Fibroblast of villous mesenchyme (primary cell): ENCODE data around the gene NEK5. TPM values are rescaled to one million over a fixed set of nuclear protein-coding genes. Genes with fewer than 3 reads are reported as not detected.

Source experiments
- DNase-seq: peaks from one replicate; pipeline ENCODE4 v3.0.0-alpha.2; 2010; ENCODE audit warnings: low read depth
- H3K4me3 ChIP-seq: 2 replicates; pipeline ENCODE4 v1.5.1; 2011; ENCODE audit warnings: low read depth, mild to moderate bottlenecking, low read length
- total RNA-seq: library from RNA; depleted of rRNA; stranded (reverse); fragments of >200 nt; gene quantifications from 2 replicates; pipeline ENCODE4 v1.2.3, GENCODE V29; 2012
- TF ChIP-seq, protein P1 (sequence below): IDR thresholded peaks from 2 replicates; pipeline ENCODE4 v1.5.1; 2012; ENCODE audit warnings: low read depth, mild to moderate bottlenecking, low read length; ENCODE audit not compliant: insufficient read depth

The NEK5 gene
- total RNA-seq, 1 donor: under 0.01 TPM

DNA sequence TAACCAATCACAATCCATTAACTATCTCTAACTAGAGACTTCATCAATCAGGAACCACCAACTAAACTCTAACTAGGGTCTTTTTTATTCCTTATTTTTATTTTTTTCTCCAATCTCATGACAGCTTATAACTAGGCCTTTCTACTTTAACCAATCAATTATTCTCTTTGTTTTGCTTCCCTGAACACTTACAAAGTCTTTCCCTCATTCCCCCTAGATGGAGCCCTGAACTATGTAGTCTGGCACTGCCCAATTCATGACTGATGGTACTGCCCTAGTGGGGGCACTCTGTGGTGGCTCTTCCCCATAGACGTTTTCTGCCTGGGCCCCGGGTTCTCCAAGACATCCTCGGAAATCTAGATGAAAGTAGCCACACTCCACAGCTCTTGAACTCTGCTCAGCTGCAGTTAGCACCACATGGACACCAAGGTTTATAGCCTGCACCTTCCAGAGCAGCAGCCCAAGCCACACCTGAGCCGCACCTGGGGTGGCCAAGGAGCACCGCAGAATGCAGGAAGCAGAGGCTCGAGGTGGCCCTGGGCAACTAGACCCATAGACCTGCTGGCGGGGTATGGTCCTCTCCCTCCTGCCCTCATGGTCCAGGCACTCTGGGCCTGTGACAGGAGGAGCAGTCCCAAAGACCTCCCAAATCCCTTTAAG lies 124.2 kb downstream of the NEK5 start:
- DNase-seq: no peak
- TF ChIP-seq, protein P1, sequence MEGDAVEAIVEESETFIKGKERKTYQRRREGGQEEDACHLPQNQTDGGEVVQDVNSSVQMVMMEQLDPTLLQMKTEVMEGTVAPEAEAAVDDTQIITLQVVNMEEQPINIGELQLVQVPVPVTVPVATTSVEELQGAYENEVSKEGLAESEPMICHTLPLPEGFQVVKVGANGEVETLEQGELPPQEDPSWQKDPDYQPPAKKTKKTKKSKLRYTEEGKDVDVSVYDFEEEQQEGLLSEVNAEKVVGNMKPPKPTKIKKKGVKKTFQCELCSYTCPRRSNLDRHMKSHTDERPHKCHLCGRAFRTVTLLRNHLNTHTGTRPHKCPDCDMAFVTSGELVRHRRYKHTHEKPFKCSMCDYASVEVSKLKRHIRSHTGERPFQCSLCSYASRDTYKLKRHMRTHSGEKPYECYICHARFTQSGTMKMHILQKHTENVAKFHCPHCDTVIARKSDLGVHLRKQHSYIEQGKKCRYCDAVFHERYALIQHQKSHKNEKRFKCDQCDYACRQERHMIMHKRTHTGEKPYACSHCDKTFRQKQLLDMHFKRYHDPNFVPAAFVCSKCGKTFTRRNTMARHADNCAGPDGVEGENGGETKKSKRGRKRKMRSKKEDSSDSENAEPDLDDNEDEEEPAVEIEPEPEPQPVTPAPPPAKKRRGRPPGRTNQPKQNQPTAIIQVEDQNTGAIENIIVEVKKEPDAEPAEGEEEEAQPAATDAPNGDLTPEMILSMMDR: no peak
- H3K4me3 ChIP-seq: no peak overlapping the region

DNA sequence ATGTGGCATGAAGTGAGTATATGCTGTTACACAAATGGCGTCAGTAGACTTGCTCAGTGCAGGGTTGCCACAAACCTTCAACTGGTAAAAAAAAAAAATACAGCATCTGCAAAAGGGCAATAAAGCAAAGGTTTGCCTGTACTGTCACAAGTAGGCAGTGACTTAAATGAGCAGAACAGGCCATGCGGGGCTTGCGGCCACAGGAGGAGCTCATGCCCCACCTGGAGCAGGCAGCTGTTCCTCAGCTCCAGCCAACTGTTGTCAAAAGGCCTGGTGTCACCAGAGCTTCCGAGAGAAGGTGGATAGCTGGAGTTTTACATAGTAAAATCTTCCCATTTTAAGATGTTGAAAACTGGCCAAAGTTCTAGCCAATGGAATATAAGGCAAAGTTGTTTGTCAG lies 125.3 kb downstream of the NEK5 start:
- DNase-seq: no peak
- H3K4me3 ChIP-seq: no peak overlapping the region
- TF ChIP-seq, protein P1: no peak

DNA sequence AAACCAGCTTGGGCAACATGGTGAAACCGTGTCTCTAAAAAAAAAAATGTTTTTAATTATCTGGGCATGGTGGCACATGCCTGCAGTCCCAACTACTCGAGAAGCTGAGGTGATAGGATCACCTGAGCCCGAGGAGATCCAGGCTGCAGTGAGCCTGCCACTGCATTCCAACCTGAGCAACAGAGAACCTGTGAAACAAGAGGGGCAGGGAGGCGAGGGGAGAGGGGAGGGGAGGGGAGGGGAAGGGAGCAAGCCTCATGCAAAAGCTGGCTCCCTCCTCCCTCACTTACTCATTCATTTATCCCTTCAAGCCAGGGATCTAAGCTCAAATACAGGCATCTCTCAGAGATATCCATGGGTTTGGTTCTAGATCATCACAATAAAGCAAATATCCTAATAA lies 126.5 kb downstream of the NEK5 start:
- no peak for DNase-seq
- H3K4me3 ChIP-seq: no peak overlapping the region
- TF ChIP-seq, protein P1: no peak

DNA sequence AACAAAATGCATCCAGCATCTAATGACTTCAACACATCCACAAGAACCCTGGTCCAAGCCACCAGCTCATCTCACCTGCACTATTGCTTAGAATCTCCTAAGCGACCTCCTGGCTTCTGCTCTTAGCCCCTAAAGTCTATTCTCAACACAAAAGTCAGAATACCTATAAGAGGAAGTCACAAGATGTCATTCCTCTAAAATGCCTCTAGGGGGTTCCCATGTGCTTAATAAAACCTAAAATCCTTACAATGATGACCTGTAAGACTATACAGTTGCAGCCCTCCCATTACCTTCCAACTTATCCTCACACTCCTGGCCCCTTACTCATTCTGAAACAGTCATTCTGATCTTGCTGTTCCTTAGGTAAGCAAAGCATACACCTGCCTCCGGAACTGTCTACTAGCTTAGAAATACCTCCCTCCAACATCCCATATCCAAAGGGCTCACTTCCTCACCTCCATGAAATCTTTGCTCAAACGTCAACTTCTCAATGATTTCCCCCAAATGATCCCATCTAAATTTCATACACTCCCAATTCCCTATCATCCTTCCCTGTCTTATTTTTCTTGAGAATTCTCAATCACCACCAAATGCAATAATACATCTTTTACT lies 127.6 kb downstream of the NEK5 start:
- peak; percentile 59 for DNase-seq
- TF ChIP-seq, protein P1: peak; percentile 67
- H3K4me3 ChIP-seq: no peak overlapping the region

DNA sequence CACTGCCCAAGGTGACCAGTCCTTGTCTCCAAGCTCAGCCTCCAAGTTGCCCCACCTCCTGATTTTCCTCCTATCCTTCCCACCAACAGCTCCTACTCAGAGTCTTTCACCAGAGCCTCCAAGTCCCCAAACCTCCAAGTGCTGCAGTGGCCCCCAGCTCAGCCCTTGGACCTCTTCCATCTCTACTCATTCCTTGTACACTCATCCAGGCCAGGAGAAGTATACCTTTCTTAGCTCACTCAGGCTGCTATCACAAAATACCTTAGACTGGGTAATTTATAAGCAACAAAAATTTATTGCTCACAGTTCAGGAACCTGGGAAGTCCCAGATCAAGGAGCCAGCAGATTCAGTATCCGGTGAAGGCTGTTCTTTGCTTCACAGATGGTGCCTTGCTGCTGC lies 129.0 kb downstream of the NEK5 start:
- TF ChIP-seq, protein P1: no peak
- DNase-seq: no peak
- no peak overlapping the region for H3K4me3 ChIP-seq

DNA sequence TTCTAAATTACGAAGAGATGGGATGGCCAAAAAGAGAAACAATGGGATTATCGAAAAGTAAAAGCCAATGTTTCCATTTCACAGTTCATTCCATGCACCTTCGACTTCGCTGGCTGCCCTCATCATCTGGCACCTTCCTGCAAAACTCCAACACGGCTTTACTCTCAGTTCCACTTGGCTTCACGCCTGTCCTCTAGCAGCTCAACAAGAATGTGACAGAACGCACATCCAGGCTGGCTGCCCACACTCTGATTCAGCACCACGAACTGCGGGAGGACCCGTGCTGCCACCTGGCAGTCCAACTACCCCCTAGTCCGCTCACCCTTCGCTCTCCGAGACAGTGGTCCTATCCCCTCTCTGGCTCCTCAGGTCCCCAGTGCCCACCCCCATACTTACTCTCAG lies 129.4 kb downstream of the NEK5 start:
- TF ChIP-seq, protein P1: no peak
- no peak for DNase-seq
- no peak overlapping the region for H3K4me3 ChIP-seq
